HEK293 (cell line): ENCODE measurements around the gene RFPL1.

Source experiments
- BCL11B ChIP-seq: fragments of 450-650 bp; formaldehyde crosslinking; IDR thresholded peaks from 2 replicates; pipeline ENCODE4 v1.5.1; 2016; ENCODE audit warnings: low read depth, missing biosample characterization, missing genetic modification characterization
- EGR2 ChIP-seq: fragments of 450-650 bp; formaldehyde crosslinking; IDR thresholded peaks from 2 replicates; pipeline ENCODE4 v1.5.1; 2016; ENCODE audit warnings: low read depth, missing biosample characterization, missing genetic modification characterization
- HOXC10 ChIP-seq: sonication (generic); formaldehyde crosslinking; IDR thresholded peaks from 2 replicates; pipeline ENCODE4 v1.8.1; 2023; ENCODE audit warnings: mild to moderate bottlenecking, missing genetic modification reagents
- KLF8 ChIP-seq: fragments of 450-650 bp; formaldehyde crosslinking; IDR thresholded peaks from 2 replicates; pipeline ENCODE4 v1.5.1; 2016; ENCODE audit warnings: missing biosample characterization, missing genetic modification characterization
- MYNN ChIP-seq: fragments of 450-650 bp; formaldehyde crosslinking; IDR thresholded peaks from 2 replicates; pipeline ENCODE4 v1.5.1; 2016; ENCODE audit warnings: missing biosample characterization, missing genetic modification characterization, borderline replicate concordance
- SP3 ChIP-seq: fragments of 450-650 bp; formaldehyde crosslinking; IDR thresholded peaks from 2 replicates; pipeline ENCODE4 v1.5.1; 2016; ENCODE audit warnings: missing biosample characterization, missing genetic modification characterization
- WT1 ChIP-seq: fragments of 450-650 bp; formaldehyde crosslinking; IDR thresholded peaks from 2 replicates; pipeline ENCODE4 v1.5.1; 2016; ENCODE audit warnings: missing biosample characterization, missing genetic modification characterization
- ZBTB11 ChIP-seq: fragments of 450-650 bp; formaldehyde crosslinking; conservative IDR thresholded peaks from 2 replicates; pipeline ENCODE4 v1.5.1; 2016; ENCODE audit warnings: low read depth, missing biosample characterization, missing genetic modification characterization
- ZBTB17 ChIP-seq: fragments of 450-650 bp; formaldehyde crosslinking; IDR thresholded peaks from 2 replicates; pipeline ENCODE4 v1.5.1; 2016; ENCODE audit warnings: missing biosample characterization, missing genetic modification characterization
- ZBTB48 ChIP-seq: fragments of 450-650 bp; formaldehyde crosslinking; IDR thresholded peaks from 2 replicates; pipeline ENCODE4 v1.5.1; 2016; ENCODE audit warnings: missing biosample characterization, missing genetic modification characterization
- ZBTB8A ChIP-seq: fragments of 450-650 bp; formaldehyde crosslinking; IDR thresholded peaks from 2 replicates; pipeline ENCODE4 v1.5.1; 2016; ENCODE audit warnings: missing biosample characterization, missing genetic modification characterization
- ZFP37 ChIP-seq: fragments of 450-650 bp; formaldehyde crosslinking; IDR thresholded peaks from 2 replicates; pipeline ENCODE4 v1.5.1; 2016; ENCODE audit warnings: missing biosample characterization, missing genetic modification characterization
- ZFP69B ChIP-seq: fragments of 450-650 bp; formaldehyde crosslinking; IDR thresholded peaks from 2 replicates; pipeline ENCODE4 v1.5.1; 2016; ENCODE audit warnings: missing biosample characterization, missing genetic modification characterization
- ZNF10 ChIP-seq: fragments of 450-650 bp; formaldehyde crosslinking; IDR thresholded peaks from 2 replicates; pipeline ENCODE4 v1.5.1; 2017; ENCODE audit warnings: missing biosample characterization, missing genetic modification characterization
- ZNF169 ChIP-seq: fragments of 450-650 bp; formaldehyde crosslinking; IDR thresholded peaks from 2 replicates; pipeline ENCODE4 v1.5.1; 2016; ENCODE audit warnings: missing biosample characterization, missing genetic modification characterization
- ZNF19 ChIP-seq: fragments of 450-650 bp; formaldehyde crosslinking; IDR thresholded peaks from 2 replicates; pipeline ENCODE4; 2016; ENCODE audit warnings: missing biosample characterization, missing genetic modification characterization, low read depth
- ZNF211 ChIP-seq: fragments of 450-650 bp; formaldehyde crosslinking; IDR thresholded peaks from 2 replicates; pipeline ENCODE4 v1.5.1; 2016; ENCODE audit warnings: low read depth, missing biosample characterization, missing genetic modification characterization
- ZNF324 ChIP-seq: fragments of 450-650 bp; formaldehyde crosslinking; IDR thresholded peaks from 2 replicates; pipeline ENCODE4 v1.5.1; 2016; ENCODE audit warnings: missing biosample characterization, missing genetic modification characterization
- ZNF341 ChIP-seq: fragments of 450-650 bp; formaldehyde crosslinking; IDR thresholded peaks from 2 replicates; pipeline ENCODE4; 2016; ENCODE audit warnings: low read depth, missing biosample characterization, missing genetic modification characterization
- ZNF37A ChIP-seq: fragments of 450-650 bp; IDR thresholded peaks from 2 replicates; pipeline ENCODE4 v1.5.1; 2018; ENCODE audit warnings: missing biosample characterization, missing genetic modification characterization
- ZNF404 ChIP-seq: fragments of 450-650 bp; formaldehyde crosslinking; IDR thresholded peaks from 2 replicates; pipeline ENCODE4 v1.5.1; 2017; ENCODE audit warnings: missing biosample characterization, missing genetic modification characterization
- ZNF423 ChIP-seq: fragments of 450-650 bp; formaldehyde crosslinking; IDR thresholded peaks from 2 replicates; pipeline ENCODE4 v1.5.1; 2016; ENCODE audit warnings: missing biosample characterization, missing genetic modification characterization
- ZNF473 ChIP-seq: fragments of 450-650 bp; formaldehyde crosslinking; IDR thresholded peaks from 2 replicates; pipeline ENCODE4 v1.5.1; 2017; ENCODE audit warnings: missing biosample characterization, missing genetic modification characterization
- ZNF48 ChIP-seq: fragments of 450-650 bp; formaldehyde crosslinking; IDR thresholded peaks from 2 replicates; pipeline ENCODE4 v1.5.1; 2016; ENCODE audit warnings: missing biosample characterization, missing genetic modification characterization
- ZNF555 ChIP-seq: fragments of 450-650 bp; formaldehyde crosslinking; conservative IDR thresholded peaks from 2 replicates; pipeline ENCODE4 v1.5.1; 2017; ENCODE audit warnings: missing biosample characterization, mild to moderate bottlenecking, missing genetic modification characterization, inconsistent platforms
- ZNF571 ChIP-seq: fragments of 450-650 bp; formaldehyde crosslinking; IDR thresholded peaks from 2 replicates; pipeline ENCODE4 v1.5.0; 2017; ENCODE audit warnings: missing biosample characterization, missing genetic modification characterization
- ZNF600 ChIP-seq: fragments of 450-650 bp; formaldehyde crosslinking; IDR thresholded peaks from 2 replicates; pipeline ENCODE4 v1.5.1; 2016; ENCODE audit warnings: missing biosample characterization, missing genetic modification characterization
- ZNF658 ChIP-seq: fragments of 450-650 bp; formaldehyde crosslinking; IDR thresholded peaks from 2 replicates; pipeline ENCODE4; 2016; ENCODE audit warnings: missing biosample characterization, missing genetic modification characterization
- ZNF660 ChIP-seq: fragments of 450-650 bp; IDR thresholded peaks from 2 replicates; pipeline ENCODE4 v1.5.1; 2018; ENCODE audit warnings: missing biosample characterization, mild to moderate bottlenecking, missing genetic modification characterization
- ZNF707 ChIP-seq: fragments of 450-650 bp; formaldehyde crosslinking; IDR thresholded peaks from 2 replicates; pipeline ENCODE4 v1.5.1; 2016; ENCODE audit warnings: missing biosample characterization, missing genetic modification characterization
- ZNF747 ChIP-seq: fragments of 450-650 bp; formaldehyde crosslinking; IDR thresholded peaks from 2 replicates; pipeline ENCODE4 v1.5.1; 2016; ENCODE audit warnings: missing biosample characterization, missing genetic modification characterization
- ZNF768 ChIP-seq: fragments of 450-650 bp; formaldehyde crosslinking; IDR thresholded peaks from 2 replicates; pipeline ENCODE4 v1.5.1; 2018; ENCODE audit warnings: missing biosample characterization, mild to moderate bottlenecking, missing genetic modification characterization
- ZNF776 ChIP-seq: fragments of 450-650 bp; formaldehyde crosslinking; IDR thresholded peaks from 2 replicates; pipeline ENCODE4 v1.5.0; 2017; ENCODE audit warnings: missing biosample characterization, missing genetic modification characterization, borderline replicate concordance
- ZNF785 ChIP-seq: fragments of 450-650 bp; formaldehyde crosslinking; IDR thresholded peaks from 2 replicates; pipeline ENCODE4 v1.5.1; 2016; ENCODE audit warnings: missing biosample characterization, missing genetic modification characterization
- ZNF792 ChIP-seq: fragments of 450-650 bp; formaldehyde crosslinking; IDR thresholded peaks from 2 replicates; pipeline ENCODE4 v1.5.1; 2016; ENCODE audit warnings: missing biosample characterization, missing genetic modification characterization
- ZNF837 ChIP-seq: fragments of 450-650 bp; formaldehyde crosslinking; IDR thresholded peaks from 2 replicates; pipeline ENCODE4 v1.5.1; 2016; ENCODE audit warnings: missing biosample characterization, missing genetic modification characterization
- TF ChIP-seq, protein P1 (sequence below): fragments of 450-650 bp; formaldehyde crosslinking; IDR thresholded peaks from 2 replicates; pipeline ENCODE4 v1.5.1; 2016; ENCODE audit warnings: missing biosample characterization, missing genetic modification characterization
- TF ChIP-seq, protein P2 (sequence below): fragments of 450-650 bp; formaldehyde crosslinking; IDR thresholded peaks from 2 replicates; pipeline ENCODE4 v1.5.1; 2016; ENCODE audit warnings: missing biosample characterization, missing genetic modification characterization, borderline replicate concordance

The RFPL1 gene

DNA sequence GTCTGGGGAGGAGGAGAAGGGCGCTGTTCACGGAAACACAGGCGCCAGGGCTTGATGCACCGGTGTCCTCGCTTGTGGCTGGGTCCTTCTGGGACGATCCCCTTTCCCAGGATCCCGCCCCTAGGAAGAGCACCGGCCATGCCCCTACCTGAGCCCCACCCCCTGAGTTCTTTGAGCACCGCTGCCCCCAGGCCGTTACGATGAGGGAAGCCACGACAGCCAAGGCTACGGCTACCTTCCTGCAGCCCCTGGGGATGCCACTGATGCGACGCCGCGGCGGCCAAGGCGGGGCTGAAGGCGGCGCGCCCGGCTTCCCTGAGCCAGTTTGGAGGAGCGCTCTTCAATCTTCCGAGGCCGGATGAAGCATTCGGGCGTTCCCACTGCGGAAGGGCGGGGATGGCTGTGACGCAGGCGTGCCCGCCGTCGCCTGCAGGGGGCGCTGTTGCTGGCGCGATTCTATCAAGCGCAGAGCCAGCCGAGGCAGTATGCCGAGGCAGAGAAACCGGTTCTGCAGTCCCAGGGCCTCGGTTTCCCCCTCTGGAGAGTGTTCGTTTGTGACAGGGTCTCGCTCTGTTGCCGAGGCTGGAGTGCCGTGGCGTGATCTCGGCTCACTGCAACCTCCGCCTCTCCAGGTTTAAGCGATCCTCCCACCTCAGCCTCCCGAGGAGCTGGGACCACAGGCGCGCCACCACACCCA is 31.9 kb downstream of the RFPL1 start (continued):
- peak; percentile 97 for TF ChIP-seq ZBTB17 (tag by site-specific recombination)
- 0 out of 2 replicates have a peak, but pooled peaks have one; percentile 39 for TF ChIP-seq ZNF600 (tag by site-specific recombination)
- TF ChIP-seq MYNN = no peak
- TF ChIP-seq ZNF404 (tag by site-specific recombination) = no peak
- peak; percentile 34; the same call in 1 of the 2 replicates for TF ChIP-seq ZBTB11 (tag by site-specific recombination)
- TF ChIP-seq ZNF747 = no peak
- no peak for TF ChIP-seq ZNF555 (tag by site-specific recombination)
- TF ChIP-seq KLF8 (tag by site-specific recombination) = peak; percentile 94
- no peak for TF ChIP-seq ZFP69B (tag by site-specific recombination)
- TF ChIP-seq ZNF324 = 0 out of 2 replicates have a peak, but pooled peaks have one; percentile 27
- no peak for TF ChIP-seq ZNF48 (tag by site-specific recombination)
- TF ChIP-seq ZNF707 (tag by site-specific recombination) = no peak
- TF ChIP-seq ZNF776 (tag by site-specific recombination) = no peak
- TF ChIP-seq ZNF19 (tag by site-specific recombination) = no peak
- no peak for TF ChIP-seq ZNF571
- no peak for TF ChIP-seq ZNF423 (tag by site-specific recombination)
- peak; percentile 53; the same call in 1 of the 2 replicates for TF ChIP-seq ZBTB8A (tag by site-specific recombination)
- TF ChIP-seq, protein P1, sequence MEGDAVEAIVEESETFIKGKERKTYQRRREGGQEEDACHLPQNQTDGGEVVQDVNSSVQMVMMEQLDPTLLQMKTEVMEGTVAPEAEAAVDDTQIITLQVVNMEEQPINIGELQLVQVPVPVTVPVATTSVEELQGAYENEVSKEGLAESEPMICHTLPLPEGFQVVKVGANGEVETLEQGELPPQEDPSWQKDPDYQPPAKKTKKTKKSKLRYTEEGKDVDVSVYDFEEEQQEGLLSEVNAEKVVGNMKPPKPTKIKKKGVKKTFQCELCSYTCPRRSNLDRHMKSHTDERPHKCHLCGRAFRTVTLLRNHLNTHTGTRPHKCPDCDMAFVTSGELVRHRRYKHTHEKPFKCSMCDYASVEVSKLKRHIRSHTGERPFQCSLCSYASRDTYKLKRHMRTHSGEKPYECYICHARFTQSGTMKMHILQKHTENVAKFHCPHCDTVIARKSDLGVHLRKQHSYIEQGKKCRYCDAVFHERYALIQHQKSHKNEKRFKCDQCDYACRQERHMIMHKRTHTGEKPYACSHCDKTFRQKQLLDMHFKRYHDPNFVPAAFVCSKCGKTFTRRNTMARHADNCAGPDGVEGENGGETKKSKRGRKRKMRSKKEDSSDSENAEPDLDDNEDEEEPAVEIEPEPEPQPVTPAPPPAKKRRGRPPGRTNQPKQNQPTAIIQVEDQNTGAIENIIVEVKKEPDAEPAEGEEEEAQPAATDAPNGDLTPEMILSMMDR (tag by site-specific recombination) = peak; percentile 96
- TF ChIP-seq ZNF768 (tag by site-specific recombination) = no peak
- TF ChIP-seq ZNF473 (tag by site-specific recombination) = no peak
- TF ChIP-seq ZNF37A (tag by site-specific recombination) = no peak
- TF ChIP-seq ZNF792 = 0 out of 2 replicates have a peak, but pooled peaks have one; percentile 12
- TF ChIP-seq EGR2 (tag by site-specific recombination) = no peak
- peak; percentile 71; the same call in 1 of the 2 replicates for TF ChIP-seq ZBTB48 (tag by site-specific recombination)
- no peak for TF ChIP-seq ZNF785 (tag by site-specific recombination)
- TF ChIP-seq ZNF10 (tag by site-specific recombination) = no peak
- TF ChIP-seq ZNF660 (tag by site-specific recombination) = peak; percentile 68
- TF ChIP-seq ZNF658 = no peak
- TF ChIP-seq ZNF169 (tag by site-specific recombination) = no peak
- no peak for TF ChIP-seq ZNF211
- TF ChIP-seq WT1 = no peak
- TF ChIP-seq BCL11B (tag by site-specific recombination) = no peak
- 0 out of 2 replicates have a peak, but pooled peaks have one; percentile 19 for TF ChIP-seq ZFP37
- peak; percentile 86 for TF ChIP-seq ZNF341 (tag by site-specific recombination)
- peak; percentile 83 for TF ChIP-seq SP3
- no peak for TF ChIP-seq ZNF837 (tag by site-specific recombination)
- TF ChIP-seq, protein P2, sequence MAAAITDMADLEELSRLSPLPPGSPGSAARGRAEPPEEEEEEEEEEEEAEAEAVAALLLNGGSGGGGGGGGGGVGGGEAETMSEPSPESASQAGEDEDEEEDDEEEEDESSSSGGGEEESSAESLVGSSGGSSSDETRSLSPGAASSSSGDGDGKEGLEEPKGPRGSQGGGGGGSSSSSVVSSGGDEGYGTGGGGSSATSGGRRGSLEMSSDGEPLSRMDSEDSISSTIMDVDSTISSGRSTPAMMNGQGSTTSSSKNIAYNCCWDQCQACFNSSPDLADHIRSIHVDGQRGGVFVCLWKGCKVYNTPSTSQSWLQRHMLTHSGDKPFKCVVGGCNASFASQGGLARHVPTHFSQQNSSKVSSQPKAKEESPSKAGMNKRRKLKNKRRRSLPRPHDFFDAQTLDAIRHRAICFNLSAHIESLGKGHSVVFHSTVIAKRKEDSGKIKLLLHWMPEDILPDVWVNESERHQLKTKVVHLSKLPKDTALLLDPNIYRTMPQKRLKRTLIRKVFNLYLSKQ (tag by site-specific recombination) = no peak
- TF ChIP-seq HOXC10 = no peak
